Kidney (tissue), 14 donors: ENCODE measurements around the gene HOTAIR. TPM values are rescaled to one million over a fixed set of nuclear protein-coding genes. Genes with fewer than 3 reads are reported as not detected.

Experiments
- DNase-seq, 5 donors: peaks; one replicate each; pipeline ENCODE4 v3.0.0-alpha.2; 2013 to 2020
- FAIRE-seq: peaks from 2 replicates; lab custom pipeline; 2012; peaks lifted over from hg19 to GRCh38; lab: Jason Lieb, UNC
- H3K27ac ChIP-seq, 2 donors: one replicate each; pipeline ENCODE4 v1.7.0; 2013; ENCODE audit warnings: low read depth in 2 of 2, low read length in 2 of 2, inconsistent platforms in 1 of 2
- H3K27me3 ChIP-seq: one replicate; pipeline ENCODE4 v1.7.1; 2013; ENCODE audit warnings: low read length, inconsistent platforms; ENCODE audit not compliant: control insufficient read depth, insufficient read depth
- H3K36me3 ChIP-seq, 3 donors: one replicate each; pipeline versions ENCODE4 v1.7.0 to v1.7.1; 2013; ENCODE audit warnings: low read length in 3 of 3, control low read depth in 1 of 3, inconsistent platforms in 1 of 3; ENCODE audit not compliant: insufficient read depth in 3 of 3, control insufficient read depth in 2 of 3
- H3K4me1 ChIP-seq, 3 donors: one replicate each; pipeline versions ENCODE4 v1.7.0 to v1.7.1; 2013; ENCODE audit warnings: low read length in 3 of 3, inconsistent platforms in 1 of 3, low read depth in 1 of 3; ENCODE audit not compliant: control insufficient read depth in 2 of 3, insufficient read depth in 2 of 3
- H3K4me3 ChIP-seq, 3 donors: one replicate each; pipeline versions ENCODE4 v1.7.0 to v1.8.1; 2013; ENCODE audit warnings: low read length in 3 of 3, control low read depth in 1 of 3, inconsistent platforms in 1 of 3
- H3K9ac ChIP-seq, 3 donors: one replicate each; pipeline versions ENCODE4 v1.7.0 to v1.7.1; 2013; ENCODE audit warnings: low read length in 3 of 3, control low read depth in 1 of 3, inconsistent platforms in 1 of 3
- H3K9me3 ChIP-seq, 3 donors: one replicate each; pipeline versions ENCODE4 v1.7.0 to v1.7.1; 2013; ENCODE audit warnings: low read length in 3 of 3, control low read depth in 1 of 3, inconsistent platforms in 1 of 3; ENCODE audit not compliant: control insufficient read depth in 2 of 3, insufficient read depth in 1 of 3
- intact Hi-C: fragments of 100-400 bp; cut with DNase I; formaldehyde crosslinking; loops from one replicate; pipeline ENCODE4 v1.11.1; 2022
- polyA plus RNA-seq: library from polyadenylated mRNA; stranded (reverse); fragments of 350-450 nt; fragmentation: Illumina TruSeq; extraction: RNeasy Lipid Tissue Mini Kit (QIAGEN cat#74804); gene quantifications from one replicate; pipeline ENCODE4 v1.2.3, GENCODE V29; 2014; ENCODE audit warnings: low read depth, low replicate concordance; ENCODE audit not compliant: insufficient read depth
- total RNA-seq: library from RNA; stranded (reverse); fragmentation: NEBNext Ultra II Directional; extraction: Animal tissue kit (Norgen Biotek cat#: 25700); gene quantifications from one replicate; pipeline ENCODE4 v1.2.1, GENCODE V29; 2021
- TF ChIP-seq, protein P1 (sequence below): IDR thresholded peaks from 3 replicates; pipeline ENCODE4 v1.5.1; 2012; ENCODE audit warnings: mild to moderate bottlenecking, moderate library complexity, borderline replicate concordance; ENCODE audit not compliant: insufficient read depth; ENCODE audit errors: extremely low read depth
- donor health status: control.
- donor health status: control.
- donor health status: control.
- donor health status: control.
- donor health status: control.
- donor health status: DM: yes; HTN: yes; CAD: no.
- donor health status: Normal renal cell carcinoma (clear cell type).

The HOTAIR gene
- total and polyA plus RNA-seq, 2 donors from 2014 or later: 0.52 to 0.76 TPM

GRCh38 chr12:53969588-53970259 is 5.0 kb downstream of the HOTAIR start:
- Histone ChIP-seq H3K9ac (no peak overlapping the region), H3K36me3 (no peaks in the 10 kb centered on the region), H3K4me3 (no peak overlapping the region), H3K27me3 (peaks cover 49% of the 10 kb centered on the region), H3K9me3 (no peaks in the 10 kb centered on the region), H3K4me1 (no peaks in the 10 kb centered on the region), H3K27ac (no peak overlapping the region)
- TF ChIP-seq, protein P1, sequence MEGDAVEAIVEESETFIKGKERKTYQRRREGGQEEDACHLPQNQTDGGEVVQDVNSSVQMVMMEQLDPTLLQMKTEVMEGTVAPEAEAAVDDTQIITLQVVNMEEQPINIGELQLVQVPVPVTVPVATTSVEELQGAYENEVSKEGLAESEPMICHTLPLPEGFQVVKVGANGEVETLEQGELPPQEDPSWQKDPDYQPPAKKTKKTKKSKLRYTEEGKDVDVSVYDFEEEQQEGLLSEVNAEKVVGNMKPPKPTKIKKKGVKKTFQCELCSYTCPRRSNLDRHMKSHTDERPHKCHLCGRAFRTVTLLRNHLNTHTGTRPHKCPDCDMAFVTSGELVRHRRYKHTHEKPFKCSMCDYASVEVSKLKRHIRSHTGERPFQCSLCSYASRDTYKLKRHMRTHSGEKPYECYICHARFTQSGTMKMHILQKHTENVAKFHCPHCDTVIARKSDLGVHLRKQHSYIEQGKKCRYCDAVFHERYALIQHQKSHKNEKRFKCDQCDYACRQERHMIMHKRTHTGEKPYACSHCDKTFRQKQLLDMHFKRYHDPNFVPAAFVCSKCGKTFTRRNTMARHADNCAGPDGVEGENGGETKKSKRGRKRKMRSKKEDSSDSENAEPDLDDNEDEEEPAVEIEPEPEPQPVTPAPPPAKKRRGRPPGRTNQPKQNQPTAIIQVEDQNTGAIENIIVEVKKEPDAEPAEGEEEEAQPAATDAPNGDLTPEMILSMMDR: no peak
- FAIRE-seq: no peak
- no peak for DNase-seq
- intact Hi-C loops: no loop called here

DNA sequence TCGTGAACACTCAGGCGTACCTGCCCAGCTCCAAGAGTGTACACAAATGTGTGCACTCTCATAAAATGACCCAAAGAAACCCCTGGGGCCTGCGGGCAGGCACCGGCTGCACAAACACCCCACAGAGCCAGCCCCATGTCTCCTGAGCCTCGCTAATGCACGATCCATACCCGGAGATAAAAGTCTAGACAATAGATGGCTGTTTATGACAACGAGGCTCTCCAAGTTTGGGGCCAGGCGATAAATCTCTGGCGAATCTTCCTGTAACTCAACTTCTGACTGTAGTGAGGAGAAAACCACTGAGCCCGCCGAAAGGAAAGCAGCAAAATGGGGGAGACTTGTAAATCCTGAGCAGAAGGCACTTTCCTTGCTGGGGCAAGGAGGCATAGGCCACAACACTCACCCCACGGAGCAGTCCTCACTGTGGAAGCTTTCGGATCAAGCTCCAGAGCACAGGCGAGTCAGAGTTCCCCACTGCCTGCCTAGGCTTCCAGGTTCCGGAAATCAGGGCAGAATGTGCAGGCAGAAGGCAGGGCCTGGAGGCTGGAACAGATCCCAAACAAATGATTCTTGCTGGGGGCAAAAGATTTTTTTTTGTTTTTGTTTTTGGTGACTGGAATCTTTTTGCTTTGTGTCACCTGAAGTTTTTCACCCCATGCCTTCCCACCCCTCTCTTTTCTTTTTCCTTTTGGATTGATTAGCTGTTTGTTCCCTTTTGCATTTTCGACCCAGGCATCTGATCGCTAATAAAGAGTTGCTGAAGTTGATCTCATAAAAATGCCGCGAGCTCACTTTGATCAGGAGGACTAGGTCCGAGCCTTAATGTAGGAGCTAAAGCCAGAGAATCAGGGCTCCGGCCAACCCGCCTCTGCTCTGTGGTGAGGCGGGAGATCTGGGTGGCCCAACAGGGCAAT is 6.3 kb downstream of the HOTAIR start:
- TF ChIP-seq, protein P1: no peak
- Histone ChIP-seq H3K4me3 (no peak overlapping the region), H3K27ac (no peak overlapping the region), H3K9ac (no peak overlapping the region), H3K36me3 (no peaks in the 10 kb centered on the region), H3K4me1 (no peaks in the 10 kb centered on the region), H3K27me3 (peaks cover 61% of the 10 kb centered on the region), H3K9me3 (no peaks in the 10 kb centered on the region)
- DNase-seq (peak in 2 of 5 donors; percentile 20 to 23), FAIRE-seq (no peak)
- intact Hi-C loops: no loop called here

DNA sequence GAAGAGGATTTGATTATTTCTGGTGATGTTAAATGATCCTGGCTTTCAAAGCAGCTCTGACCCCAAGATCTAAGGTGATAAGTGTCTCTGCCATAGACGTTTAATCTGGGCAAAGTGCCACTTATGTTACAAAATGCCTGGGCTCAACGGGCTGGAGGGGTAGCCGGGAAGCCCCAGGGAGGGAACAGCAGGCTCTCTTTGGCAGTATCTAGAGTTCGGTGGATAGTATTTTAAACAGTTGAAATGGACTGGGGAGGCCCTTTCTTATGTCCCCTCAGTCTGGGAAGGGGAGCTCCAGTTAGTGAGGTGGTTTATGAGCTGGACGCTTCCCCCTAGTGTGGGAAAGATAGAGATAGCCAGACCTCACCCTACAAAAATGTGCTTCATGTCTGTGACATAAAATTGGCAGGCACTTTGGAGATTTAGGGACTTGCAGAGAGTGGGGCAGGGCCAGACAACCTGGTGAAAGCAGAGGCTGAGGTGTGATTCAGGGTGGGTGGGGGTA is 7.3 kb downstream of the HOTAIR start:
- intact Hi-C loops: no loop called here
- no peak overlapping the region for H3K9ac ChIP-seq
- DNase-seq (peak in 2 of 5 donors; percentile 6 to 19), FAIRE-seq (no peak)
- no peaks in the 10 kb centered on the region for H3K4me1 ChIP-seq
- no peaks in the 10 kb centered on the region for H3K9me3 ChIP-seq
- TF ChIP-seq, protein P1: no peak
- H3K4me3 ChIP-seq: no peak overlapping the region
- peaks cover 64% of the 10 kb centered on the region for H3K27me3 ChIP-seq
- no peak overlapping the region for H3K27ac ChIP-seq
- no peaks in the 10 kb centered on the region for H3K36me3 ChIP-seq
